GM19455 (cell line): ENCODE results near the gene TMPRSS6.
A peak's percentile ranks its signal among the peaks of the same experiment; 100 is the strongest.

Source experiments
- ATAC-seq: cut with Tn5 transposase; IDR thresholded peaks from one replicate; pipeline ENCODE4 v1.9.1; 2021; ENCODE audit not compliant: unreplicated experiment

TMPRSS6 gene

DNA sequence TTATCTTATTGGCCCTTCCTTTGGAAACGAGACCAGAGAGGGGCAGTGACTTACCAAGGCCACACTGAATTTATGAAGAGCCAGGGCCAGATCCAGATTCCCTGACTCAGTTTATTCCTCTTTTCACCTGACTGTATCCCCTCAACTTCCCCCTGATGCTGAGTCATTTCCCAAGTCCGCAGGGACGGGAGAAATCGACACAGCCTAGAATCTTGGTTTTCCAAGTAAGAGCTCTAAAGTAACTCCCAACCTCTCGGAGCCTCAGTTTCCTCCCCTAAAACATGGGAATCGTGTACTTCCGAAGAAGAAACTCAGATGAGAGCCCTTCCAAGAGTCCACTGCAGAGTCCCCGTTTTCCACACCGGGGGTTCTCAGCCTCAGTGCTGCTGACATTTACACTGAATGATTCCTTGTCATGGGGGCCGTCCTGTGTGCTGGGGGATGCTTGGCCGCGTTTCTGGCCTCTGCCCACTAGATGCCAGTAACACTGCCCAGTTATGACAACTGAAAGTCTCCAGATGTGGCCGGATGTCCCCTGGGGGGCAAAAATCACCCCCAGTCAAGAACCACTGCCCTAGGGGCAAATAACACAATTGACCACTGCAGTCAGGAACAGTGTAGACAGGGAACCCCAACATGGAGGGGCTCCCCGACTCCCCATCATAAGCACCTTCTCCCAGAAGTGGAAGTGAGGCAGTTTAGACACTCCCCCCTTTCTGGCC is 78.8 kb downstream of the TMPRSS6 start:
- no peak for ATAC-seq

DNA sequence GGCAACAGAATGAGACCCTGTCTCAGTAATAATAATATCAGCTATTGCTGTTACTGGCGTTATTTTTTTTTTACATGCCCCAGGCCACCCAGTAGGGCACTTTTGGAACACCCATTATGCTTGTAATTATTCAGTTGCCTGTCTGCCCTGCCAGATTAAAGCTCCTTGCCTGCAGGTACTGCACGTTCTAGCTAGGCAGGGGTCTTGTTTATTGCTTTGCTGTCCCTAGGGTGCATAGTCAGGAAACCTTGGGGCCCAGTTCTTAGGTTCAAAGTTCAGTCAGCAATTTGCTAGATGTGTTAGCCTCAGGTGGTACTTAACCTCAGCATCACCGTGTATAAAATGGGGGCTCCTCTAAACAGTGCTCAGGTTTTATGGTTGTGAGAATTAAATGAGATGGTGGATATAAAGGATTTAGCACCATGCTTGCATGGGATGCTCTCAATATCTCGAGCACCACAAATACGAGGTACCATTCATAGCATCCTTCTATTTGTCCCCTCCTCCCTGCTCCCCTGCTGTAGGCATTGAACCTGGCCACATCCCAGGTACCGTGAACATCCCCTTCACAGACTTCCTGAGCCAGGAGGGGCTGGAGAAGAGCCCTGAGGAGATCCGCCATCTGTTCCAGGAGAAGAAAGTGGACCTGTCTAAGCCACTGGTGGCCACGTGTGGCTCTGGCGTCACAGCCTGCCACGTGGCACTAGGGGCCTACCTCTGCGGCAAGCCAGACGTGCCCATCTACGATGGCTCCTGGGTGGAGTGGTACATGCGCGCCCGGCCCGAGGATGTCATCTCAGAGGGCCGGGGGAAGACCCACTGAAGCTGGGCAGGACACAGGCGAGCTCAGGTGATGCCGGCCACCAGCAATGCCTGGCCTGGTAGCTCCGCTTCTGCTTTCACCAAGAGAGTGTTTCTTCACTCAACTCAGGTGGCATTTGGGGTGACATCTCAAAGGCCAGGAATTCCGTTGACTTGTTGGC is 80.5 kb downstream of the TMPRSS6 start:
- no peak for ATAC-seq

DNA sequence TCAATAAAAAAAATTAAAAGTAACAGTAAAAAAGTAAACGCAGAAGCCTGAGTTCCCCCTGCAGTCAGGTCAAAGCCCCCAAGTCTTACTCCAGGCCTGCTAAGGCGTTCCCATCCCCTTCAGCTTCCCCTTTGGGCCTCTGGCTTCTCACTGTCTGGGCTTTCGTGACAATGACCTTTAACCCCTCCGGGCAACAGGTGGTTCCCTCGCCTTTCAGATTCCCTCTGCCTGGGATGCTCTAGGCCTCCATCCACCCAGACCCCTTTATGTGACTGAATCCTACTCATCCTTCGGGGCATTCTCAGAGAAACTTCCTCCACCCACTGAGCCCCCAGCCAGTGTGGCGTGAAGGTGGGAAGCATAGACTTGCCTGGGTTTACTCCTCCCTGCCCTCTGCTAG is 82.0 kb downstream of the TMPRSS6 start:
- ATAC-seq = no peak

DNA sequence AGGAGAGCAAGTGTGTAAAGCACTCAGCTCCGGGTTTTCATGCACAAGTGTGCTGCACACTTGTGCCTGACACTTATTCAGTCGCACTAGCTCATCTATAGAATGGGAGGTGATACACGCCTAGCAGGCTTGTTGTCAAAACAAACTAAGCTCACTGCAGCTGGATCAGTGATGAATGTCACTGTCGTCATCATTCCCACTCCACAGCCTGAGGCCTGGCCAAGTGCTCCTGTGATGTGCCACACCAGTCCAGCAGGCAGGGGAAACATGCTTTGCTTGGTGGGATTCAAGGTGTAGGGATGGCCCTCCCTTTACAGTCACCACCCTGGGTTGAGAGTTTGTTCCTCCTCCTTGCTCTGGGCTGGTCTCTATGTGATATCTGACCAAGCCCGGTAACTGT is 83.2 kb downstream of the TMPRSS6 start:
- ATAC-seq = no peak

DNA sequence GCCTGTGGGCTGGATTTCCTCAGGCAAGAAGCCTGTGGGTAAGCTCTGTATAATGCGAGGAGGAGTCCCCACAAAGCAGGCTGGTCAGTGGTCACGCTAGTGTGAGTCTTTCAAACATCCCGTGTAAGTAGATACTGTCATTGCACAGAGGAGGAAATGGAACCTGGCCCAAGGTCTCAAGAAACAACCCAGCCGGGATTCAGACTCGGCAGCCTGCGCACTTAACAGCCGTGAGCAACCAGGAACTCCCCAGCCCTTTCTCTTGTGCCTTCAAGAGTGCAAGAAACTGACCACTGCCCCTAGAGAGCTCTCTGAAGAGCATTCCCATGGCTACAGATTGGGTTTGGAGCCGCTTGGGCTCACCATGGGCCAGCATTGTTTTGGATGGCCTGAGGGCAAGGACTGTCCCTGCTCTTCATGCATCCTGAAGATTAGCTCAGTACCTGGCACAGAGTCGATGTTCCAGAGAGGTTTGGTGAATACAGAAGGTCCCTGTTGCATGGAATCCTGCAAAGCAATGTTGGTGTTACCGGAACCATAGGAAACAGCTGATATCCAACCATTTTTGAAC is 83.9 kb downstream of the TMPRSS6 start:
- ATAC-seq = no peak

DNA sequence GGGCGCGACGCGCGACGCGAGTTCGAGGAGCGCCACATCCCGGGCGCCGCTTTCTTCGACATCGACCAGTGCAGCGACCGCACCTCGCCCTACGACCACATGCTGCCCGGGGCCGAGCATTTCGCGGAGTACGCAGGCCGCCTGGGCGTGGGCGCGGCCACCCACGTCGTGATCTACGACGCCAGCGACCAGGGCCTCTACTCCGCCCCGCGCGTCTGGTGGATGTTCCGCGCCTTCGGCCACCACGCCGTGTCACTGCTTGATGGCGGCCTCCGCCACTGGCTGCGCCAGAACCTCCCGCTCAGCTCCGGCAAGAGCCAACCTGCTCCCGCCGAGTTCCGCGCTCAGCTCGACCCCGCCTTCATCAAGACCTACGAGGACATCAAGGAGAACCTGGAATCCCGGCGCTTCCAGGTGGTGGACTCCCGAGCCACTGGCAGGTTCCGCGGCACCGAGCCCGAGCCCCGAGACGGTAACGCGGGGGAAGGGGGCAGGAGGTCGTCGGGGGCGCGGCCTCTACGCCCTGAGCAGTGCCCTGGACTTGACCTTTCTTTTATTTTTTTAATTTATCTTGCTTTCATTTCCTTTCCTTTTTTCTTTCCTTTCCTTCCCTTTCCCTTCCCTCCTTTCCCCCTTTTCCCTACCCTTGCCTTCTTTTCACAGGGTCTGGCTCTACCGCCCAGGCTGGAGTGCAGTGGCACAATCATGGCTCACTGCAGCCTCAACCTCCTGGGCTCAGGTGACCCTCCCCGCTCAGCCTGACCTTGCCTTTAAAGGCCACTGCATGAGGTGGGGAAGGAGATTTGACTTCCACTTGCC is 85.0 kb downstream of the TMPRSS6 start:
- ATAC-seq = no peak

DNA sequence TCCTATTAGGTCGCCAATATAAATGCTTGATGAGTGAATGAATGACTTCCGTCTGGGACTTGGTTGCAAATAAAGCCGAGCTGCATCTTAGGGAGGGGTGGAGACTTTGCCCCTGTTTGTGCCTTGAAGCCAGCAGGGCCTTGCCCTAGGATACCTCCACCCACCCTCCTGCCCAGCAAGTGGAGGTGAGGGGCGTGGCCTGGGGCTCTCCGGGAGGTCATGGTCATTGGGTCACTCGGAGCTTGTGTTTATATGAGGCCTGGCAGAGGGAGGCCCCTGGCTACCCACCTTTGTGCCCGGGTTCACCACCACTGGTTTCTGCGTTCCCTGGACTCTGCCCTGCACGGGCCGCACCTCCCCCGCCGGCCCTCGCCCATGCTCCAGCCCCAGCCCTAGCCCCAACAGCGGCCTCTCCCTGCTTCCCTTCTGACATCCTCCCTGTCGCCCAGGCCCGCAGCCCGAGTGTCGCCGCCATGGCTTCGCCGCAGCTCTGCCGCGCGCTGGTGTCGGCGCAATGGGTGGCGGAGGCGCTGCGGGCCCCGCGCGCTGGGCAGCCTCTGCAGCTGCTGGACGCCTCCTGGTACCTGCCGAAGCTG is 85.7 kb downstream of the TMPRSS6 start:
- ATAC-seq = no peak

DNA sequence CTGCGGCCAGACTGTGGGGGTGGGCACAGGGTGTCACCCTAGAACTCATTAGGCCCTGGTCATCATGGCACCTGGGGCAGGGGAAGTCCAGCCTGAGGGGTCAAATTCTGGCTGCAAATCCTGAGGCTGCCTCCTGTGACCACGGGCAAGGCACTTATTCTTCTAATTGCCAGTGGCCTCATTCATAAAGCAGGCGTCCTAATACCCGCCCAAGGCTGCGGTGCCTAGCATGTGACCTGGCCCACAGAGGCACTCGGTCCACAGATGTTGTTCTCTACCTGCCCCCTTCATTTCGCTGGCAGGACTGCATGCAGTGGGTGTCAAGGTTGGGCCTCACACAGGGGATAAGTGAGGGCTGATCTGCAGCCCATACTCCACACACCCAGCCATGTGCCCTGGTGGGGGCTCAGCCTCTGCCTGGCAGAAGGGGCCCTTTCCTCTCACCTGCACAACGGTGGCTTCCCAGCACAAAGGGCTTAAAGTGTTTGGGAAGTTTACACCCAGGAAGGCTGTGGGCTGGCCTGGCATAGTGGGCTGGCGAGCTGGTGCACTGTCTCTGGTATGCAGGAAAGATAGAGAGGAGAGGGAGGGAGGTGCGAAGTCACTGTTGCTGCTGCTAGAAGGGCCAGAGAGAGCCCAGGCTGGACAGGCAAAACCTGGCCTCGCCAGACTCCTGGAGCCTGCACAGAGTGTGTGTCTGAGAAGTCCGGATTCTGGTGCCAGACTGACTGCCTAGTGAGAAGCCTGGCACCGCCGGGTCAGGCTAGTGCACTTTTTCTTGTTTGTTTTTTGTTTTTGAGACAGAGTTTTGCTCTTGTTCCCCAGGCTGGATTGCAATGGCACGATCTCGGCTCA is 86.8 kb downstream of the TMPRSS6 start:
- no peak for ATAC-seq

DNA sequence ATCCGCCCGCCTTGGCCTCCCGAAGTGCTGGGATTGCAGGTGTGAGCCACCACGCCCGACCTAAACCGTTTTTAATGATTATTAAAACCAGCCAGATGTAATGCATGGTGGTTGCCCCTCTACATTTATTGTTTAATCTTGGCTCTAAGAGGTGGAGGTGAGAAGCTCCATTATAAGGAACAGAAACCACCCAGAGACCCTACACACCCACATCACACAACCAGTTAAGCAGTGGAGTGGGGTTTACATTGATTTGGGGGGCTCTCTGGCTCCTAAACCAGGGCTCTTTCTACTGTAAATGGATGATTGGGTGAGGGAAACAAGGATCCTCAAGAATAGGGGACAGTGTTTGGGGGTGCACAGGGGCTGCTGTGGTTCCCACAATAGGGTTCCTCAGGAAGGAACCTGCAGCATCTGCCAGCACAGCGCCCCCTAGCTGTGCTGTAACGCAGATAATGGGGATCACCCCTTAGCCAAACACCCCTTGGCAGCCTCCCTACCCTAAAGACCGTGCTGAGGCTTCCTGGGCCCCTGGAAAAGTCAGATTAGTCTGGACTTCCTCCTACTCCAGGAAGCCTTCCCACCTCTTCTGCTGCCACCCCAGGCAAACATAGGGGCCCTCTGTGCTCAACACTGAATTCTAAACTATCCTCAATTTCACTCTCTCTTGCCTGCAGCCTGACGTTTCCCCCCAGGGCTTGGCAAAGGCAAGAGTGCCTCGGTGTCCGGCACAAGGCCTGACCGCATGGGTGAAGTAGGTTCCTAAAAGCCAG is 87.6 kb downstream of the TMPRSS6 start:
- ATAC-seq = no peak

DNA sequence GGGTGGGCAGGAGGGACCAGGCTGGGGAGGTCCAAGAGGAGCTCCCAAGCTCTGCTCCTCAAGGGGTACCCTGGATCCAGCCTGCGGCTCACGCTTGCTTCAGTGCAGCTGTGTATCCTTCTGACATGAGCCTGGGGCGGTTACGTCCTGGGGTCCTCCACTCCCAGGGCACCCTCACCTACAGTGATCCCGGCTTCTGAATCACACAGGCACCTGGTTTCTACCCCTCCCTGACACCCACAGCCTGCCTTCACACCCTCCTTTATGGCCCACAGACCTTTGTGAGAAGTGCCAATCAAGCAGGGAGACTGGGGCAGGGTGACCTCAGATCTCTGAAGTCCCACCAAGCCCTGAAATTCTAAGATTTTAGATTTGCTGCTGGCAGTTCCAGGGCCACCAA is 88.5 kb downstream of the TMPRSS6 start:
- no peak for ATAC-seq

DNA sequence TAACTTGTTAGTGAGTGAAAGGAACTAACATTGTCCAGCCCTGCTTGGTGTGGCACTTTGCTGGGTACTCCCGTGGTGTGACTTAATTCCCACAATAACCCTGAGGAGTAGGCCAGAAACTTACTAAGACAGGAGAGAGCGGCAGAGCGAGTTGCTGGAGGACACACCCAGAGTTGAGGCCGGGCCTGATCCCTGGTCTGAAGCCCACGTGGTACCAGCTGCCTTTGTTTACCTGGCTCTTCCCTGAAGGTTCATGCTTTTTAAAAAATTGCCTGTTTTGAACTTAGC is 89.4 kb downstream of the TMPRSS6 start:
- no peak for ATAC-seq

DNA sequence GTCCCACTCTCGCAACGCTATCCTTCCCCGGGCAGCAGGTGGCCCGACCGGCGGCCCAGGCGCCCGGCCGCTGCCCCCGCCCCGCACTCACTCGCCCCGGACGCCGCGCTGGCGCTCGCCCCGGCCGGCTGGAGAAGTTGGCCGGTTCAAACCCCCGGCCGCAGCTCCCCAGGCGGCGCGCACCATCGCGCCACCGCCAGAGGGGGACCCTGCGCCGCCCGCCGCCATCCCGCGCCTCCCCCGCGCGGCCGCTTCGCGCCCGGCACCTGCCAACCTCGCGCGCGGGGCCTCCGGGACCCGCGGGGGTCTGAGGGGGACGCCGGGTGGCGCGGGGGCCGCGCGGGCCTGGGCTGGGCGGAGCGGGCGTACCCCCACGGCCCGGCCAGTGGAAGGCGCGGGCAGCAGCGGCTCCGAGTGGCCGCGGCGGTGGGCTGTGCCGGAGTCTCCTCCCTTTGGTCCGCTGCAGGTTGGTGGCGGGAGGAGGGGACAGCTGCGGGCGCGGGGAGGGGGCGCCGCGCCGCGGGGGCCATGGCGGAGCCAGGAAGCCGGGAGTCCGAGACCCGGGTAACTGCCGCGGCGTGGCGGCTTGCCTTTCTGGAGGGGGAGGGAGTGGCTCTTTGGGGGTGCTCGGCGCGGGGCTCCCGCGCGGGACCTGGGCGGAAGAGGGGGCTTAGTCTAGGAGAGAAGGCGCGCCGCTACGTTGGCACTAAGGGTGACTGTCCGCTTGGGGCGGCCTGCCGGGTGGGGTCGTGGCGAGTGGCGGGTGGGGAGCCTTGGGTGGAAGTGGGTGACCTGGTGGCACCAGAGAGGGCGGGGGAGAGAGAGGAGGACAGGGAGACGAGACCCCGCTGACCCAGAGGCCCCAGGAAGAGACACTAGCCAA is 90.0 kb downstream of the TMPRSS6 start, which contains the start of the genes MPST and TST:
MPST (plus strand) TSS at position 434 of the 883 bp plus-strand sequence; CDS start at position 529, 95 bp downstream.
TST (minus strand) TSS at position 139 of the 883 bp plus-strand sequence. CDS start 715 bp downstream, outside the sequence.
- peak; percentile 66 for ATAC-seq

DNA sequence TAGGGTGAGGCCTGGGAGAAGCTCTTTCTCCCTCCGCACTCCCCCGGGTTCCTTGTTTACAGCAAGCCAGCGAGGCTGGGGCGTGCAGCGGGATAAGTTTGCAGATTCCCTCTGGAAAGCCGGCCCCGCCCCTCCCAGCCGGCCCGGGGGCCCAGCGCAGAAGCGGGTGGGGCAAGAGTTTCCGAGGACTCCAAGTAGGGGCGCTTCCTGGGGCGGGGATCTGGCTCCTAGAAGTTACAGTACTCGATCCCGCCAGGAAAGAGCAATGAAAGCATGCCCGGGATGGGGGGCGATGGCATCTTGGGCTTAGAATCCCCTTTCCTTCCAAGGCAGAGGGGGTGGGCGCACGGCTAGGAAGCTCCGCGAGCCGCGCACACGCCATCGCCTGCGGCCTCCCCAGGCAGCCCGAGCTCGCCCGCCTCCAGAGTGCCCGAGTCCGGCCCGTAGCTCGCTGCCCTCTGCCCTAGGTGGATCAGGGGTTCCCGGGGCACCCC is 90.7 kb downstream of the TMPRSS6 start:
- ATAC-seq = peak; percentile 32

DNA sequence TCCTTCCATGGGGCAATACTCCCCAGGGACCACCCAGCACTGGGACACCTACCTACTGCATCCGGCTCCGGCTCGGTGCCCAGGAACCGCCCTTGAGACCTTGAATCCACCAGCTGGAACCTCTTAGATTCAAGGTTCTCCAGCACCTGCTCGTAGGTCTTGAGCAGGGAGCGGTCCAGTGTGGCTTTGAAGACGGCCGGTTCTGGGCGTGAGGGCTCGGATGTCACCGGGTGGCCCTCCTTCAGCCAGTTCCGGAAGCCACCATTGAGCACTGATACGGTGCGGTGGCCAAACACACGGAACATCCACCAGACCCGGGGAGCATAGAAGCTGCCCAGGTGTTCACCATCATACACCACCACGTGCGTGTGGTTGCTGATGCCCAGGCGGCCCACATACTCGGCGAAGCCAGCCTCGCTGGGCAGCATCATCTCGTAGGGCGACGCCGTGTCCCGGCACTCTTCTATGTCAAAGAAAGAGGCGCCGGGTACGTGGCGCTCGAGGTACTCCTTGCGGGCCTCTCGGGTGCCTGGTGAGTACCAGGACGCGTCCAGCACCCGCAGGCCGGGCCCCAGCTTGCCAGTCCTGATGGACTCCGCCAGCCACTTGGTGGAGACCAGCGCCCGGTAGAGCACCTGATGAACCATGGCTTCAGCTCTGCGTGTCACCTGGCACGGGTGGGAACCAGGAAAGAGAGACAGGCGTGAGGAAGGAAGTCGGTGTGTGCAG is 91.3 kb downstream of the TMPRSS6 start:
- ATAC-seq = no peak

DNA sequence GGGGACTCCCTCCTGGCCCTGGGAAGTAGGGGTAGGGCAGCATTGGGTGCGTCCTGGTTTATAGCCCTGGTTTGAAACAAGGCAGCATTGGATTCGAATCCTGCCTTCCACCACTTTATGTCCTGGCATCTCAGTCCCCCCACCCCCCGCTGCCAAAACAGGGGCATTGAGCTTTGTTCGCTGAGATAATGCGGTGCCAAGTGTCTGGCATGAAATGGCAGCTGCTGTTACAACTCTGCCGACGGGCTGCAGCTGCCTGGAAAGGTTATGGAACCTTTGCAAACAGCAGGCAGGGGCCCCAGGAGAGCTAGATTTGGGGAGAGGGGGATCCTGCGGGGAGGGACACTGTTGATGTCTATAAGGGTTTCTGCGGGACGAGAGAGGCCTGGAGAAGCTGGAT is 92.2 kb downstream of the TMPRSS6 start:
- ATAC-seq = no peak

DNA sequence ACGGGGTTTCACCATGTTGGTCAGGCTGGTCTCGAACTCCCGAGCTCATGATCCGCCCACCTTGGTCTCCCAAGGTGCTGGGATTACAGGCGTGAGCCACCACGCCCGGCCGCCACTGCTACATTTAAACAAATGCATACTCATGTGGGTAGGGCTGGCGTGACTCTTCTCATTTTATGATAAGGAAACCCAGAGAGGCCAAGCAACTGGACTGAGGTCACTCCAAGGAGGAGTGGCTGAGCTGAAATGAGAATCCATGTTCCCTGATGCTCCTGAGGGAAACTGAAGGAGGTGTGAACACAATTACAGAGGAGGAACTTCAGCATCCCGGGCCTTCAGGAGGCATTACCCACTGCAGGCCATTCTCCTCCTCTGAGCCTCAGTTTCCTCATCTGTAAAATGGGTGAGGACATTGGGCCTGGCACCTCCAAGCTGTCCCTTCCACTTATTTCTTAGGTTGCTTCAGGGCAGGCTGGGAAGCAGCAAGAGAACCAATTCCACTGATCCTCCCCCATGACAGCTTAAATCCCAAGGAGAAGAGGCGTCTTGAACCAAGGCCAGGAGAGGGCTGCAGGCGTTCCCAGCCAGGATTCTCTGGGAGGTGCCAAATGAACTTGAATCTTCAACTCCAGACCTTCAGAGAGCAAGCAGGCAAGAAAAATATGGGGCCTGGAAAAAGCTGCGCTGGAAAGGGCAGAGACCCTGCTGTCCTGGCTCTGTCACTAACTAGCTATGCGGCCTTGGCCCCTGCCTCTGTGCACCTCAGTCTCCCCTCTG is 93.2 kb downstream of the TMPRSS6 start:
- ATAC-seq = no peak
